Activated CD4-positive, CD25-positive, alpha-beta regulatory T cell treated with anti-CD3 and anti-CD28 coated beads, Interleukin-2, amount 50 U/mL, for 24 hours (primary cell): ENCODE measurements around the gene GZMB.
"Not testable (repeated sequence)": the region's sequence is repeated elsewhere in the genome, so short reads cannot be mapped to it uniquely, and the experiment has no call there.

Experiments
- ATAC-seq, 2 donors: fragments of 150-1000 bp; cut with Tn5 transposase; one replicate each; pipeline ENCODE4 v1.10.0; 2021; ENCODE audit warnings: mild to moderate bottlenecking in 1 of 2, moderate library complexity in 1 of 2

The GZMB gene, protein sequence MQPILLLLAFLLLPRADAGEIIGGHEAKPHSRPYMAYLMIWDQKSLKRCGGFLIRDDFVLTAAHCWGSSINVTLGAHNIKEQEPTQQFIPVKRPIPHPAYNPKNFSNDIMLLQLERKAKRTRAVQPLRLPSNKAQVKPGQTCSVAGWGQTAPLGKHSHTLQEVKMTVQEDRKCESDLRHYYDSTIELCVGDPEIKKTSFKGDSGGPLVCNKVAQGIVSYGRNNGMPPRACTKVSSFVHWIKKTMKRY

DNA sequence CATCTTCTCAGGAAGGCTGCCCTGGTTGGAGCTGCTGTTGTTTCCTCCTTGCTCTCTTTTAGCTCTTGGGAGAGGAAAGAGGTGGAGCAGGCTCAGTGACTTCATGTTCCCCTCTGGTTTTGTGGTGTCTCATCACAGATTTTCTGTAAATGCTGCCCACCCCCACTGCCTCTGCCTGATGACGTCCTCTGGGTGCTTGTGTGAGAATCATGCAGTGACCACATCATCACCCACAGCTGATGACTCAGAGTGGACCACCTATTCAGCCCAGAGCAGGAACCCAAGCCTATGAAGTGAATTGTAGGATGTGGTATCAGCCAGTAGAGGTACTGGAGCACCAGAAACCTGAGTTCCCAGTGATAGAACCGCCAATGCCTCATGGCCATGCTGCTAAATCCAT, at the start of gene GZMB:
Gene GZMB, minus strand, starts transcription at position 33 of the 400 bp plus-strand sequence. Its CDS starts 30 bp downstream, at position 3.
- peak; percentile 87 to 88 for ATAC-seq

DNA sequence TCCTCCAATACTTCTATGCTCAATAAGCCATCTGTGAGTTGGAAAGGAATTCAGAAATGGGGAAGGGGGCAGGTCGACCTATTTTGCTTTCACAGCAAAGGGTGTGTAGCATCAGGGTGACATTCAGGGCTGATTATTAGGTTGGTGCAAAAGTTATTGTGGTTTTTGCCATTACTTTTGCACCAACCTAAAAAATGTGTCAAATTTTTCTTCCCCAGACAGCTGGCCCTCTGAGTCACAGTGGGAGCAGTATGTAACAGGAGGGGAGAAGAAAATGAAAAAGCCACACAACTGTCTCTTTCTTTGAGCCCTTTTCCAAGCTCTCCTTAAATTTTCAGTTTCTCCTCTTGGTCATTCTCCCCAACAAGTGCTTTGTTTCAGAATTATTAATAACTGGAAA, 47.1 kb upstream of the GZMB start:
- no peak for ATAC-seq

DNA sequence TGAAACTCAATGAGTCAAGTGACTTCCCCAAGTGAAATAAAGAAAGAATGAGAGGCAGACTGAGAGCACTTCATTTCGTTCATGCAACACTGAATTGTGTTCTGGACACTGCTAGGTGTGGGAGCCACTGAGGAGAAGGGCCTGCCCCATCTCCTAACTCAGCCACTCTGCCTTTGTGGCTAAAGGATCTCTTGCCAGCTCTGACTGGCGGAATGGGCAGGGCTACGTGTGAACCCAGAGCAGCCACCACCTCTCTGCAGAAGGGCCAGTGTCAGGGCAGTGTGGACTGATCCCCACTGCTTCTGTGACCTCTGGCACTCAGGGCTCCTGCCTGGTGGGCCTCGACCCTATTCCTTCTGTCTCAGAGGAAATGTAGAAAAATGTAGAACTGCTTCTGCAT, 46.5 kb upstream of the GZMB start:
- ATAC-seq = no peak

DNA sequence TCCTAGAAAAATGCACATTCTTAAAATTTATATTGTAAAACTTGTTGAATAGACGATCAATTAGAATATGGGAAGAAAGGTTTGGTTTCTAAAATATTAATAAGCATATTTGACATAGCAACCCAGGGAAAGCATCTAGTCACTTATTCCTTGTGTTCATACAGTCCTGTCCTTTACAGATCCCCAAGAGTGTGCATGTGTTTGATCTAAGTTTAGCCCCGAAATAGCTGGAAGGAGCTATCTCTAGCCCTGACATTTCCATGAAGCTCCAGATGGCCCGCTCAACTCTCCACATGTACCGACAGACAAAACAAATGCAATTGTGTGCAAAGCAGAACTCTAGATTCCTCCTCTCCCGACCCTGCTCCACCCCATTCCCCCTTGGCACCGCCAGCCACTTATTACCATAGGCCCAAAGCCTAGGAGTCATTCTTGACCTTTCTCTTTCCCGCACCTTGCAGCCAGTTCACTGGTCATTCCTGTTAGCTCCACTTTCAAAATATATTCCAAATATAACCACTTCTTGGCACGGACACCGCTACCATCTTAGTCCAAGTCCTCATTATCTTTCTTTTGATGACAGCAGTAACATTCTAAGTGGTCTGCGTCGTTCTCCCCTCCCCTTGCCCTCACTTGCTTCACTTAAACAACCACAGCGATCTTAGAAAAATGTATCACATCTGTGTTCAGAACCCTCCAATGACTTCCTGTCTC, 45.4 kb upstream of the GZMB start:
- no peak for ATAC-seq

DNA sequence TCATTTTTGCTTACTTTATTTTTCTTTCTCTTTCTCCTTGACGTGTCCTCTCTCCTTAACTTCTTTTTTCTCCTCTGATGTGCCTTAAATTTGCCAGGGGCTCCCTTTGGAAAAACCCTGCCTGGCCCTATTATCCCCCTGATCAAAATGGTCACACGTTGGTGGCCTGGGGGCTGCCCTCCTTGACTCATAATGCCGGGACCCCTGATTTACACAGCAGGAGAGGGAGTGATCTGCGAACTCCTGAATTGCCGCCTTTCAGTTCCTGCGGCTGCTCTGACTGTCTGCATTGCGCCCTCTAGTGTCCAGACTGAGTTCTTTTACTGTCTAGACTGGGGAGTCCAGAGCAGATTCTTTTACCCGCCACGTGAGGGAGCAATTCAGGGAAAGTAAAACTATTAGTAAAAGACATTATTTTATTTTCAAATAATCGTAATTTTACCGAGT, 44.8 kb upstream of the GZMB start:
- ATAC-seq = peak; percentile 78

DNA sequence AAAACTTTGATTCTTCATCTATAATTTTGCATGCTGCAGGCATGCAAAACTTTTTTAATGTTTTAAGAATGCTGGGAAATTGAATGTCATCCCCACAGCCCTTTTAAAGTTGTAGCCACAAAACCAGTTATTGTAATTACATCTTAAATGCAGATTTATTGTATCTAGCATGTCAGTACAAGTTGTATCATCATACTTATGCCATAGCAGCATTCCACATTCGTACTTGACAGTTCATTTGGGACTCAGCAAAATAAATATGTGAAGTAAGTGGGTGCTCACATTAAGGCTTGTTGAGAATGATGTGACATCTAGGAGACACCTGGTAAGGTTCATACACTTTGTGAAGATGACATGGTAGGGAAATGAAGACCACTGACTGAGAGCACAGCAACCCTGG, 44.0 kb upstream of the GZMB start:
- no peak for ATAC-seq

DNA sequence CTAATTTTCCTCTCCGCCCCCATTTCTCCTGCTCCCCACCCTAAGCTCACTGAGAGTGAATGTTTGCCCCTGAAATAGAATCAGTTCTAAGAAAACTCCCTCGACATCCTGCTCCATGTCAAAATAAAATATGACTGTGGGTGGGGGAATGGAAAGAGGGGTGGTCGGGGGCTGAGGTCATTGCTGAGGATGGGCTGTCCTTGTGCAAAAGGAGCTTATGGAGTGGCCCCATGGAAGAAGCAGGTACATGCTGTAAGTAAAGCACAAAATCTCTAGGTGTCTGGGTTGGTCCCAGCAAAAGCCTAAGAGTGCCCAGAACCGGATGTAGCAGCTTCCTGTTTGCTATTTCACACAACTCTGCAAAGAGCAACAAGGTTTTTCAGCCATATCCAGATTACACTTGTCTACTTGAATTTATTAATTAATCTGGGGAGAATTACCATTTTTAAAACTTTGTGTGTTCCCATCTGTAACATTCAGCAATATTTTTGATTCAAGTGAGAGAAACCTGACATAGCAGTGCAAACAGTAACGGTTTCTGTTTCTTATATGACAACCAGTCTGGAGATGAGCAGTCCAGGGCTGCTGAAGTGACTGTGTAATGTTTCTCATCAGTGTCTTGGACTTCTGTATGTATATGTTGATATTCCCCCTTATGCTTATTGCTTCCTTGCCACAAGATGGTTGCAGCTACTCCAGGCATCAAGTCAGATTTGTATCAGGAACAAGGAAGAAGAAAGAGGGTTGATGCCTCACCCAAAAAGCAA, 40.4 kb upstream of the GZMB start:
- peak; percentile 51 to 62 for ATAC-seq

DNA sequence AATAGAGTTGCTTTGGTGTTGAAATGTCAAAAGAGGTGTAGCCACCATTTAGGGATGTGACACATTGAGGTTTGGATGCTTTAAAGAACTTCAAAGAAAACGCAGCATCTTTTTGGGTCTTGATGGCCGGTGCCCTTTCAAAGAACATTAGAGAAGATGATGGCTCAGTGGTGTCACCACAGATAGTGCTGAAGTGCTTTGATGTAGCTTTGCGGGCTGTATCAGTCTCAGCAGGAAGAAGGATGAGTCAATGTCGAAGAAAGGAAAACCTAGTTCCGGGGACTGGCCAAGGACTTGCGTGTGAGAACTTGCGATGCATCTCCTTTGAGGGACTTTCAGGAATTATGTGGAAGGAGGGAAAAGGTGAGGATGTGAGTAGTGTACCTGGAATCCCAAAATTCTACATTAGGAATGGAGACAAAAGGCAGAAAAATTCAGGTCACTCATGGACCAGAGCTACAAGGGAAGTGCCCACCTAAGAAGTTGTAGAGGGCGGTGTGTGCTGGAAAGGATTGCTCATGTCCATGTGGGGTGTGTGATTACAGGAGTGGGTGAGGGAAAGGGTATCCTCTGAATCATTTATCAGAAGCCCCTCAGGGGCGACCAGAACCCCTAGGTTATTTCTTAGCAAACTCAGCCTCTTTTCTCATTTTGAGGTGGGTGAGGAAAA, 39.7 kb upstream of the GZMB start:
- peak; percentile 93 to 94 for ATAC-seq

DNA sequence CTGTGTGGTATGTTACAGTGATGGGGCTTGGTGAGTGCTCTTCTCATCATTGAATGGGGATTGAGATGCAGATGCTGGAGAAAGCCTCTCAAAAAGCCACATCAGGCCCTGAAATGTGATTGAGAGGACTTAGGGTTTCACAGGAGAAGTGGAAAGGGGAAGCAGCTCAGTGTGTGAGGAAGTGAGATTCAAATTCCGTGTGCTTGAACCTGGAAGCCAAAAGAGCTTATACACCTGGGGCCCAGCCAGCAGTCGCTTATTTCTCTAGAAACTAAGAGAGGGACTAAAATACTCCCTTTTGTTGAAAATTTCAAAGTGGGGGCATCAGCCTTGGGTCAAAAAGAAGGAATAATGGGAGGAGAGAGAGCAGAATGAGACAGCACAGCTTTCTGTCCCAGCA, 39.1 kb upstream of the GZMB start:
- no peak for ATAC-seq

DNA sequence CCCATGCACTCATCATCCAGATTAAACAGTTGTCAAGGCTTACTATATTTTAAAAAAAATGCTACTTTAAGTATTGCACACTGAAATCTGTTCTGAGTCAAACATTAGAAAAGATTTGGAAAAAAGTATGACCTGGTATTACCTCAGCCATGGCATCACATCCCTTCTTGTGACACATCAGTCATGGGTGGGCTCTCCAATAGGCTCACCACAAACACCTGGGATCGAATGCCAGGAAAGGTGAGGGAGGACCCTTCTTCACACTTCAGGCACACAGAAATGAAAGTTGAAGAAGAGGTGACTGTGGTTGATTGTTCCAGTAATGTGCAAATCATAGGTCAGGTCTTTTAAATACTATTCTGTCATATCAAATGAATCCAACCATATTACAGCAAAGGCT, 36.6 kb upstream of the GZMB start:
- ATAC-seq = no peak

DNA sequence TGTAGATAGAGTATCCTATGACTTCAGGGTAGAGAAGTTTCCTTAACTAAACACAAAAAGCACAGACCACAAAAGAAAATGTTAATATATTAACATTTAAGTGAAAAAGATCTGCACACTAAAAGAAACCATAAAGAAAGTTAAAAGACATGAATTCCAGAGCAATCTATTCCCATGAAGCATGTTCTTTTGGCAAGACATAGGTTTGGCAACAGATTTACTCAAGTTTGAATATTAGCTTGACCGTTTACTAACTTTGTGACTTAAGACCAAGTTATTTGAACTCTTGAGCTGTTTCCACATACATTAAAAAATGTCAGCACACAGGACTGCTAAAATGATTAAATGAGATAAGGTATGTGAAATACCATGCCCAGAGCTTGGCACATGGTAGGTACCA, 35.7 kb upstream of the GZMB start:
- ATAC-seq = no peak

DNA sequence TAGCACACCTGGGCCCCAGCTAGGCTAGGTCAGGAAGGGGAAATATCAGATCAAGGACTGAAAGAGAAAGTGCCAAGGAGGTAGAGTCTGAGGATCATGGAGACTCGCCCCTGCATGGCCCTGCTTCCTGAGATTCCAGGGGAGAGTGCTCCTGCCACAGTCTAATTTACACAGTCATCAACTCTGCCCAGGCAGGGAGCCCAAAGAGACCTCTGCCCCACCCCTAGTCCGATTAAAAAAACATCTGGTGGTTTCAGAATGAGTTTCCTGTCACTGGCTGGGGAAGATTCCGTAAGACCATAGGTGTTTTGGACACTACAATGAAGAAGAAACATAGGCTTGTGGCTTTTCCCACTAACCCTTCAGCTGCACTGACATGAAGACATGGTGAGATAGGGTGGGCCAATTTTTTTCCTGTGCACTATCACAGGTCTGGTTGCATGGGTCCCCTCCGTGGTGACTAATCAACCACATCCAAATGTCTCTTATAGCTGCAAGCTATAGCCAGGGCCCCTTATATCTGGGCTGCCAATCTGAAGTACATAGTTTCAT, 31.5 kb upstream of the GZMB start:
- ATAC-seq = peak; percentile 78 to 86

DNA sequence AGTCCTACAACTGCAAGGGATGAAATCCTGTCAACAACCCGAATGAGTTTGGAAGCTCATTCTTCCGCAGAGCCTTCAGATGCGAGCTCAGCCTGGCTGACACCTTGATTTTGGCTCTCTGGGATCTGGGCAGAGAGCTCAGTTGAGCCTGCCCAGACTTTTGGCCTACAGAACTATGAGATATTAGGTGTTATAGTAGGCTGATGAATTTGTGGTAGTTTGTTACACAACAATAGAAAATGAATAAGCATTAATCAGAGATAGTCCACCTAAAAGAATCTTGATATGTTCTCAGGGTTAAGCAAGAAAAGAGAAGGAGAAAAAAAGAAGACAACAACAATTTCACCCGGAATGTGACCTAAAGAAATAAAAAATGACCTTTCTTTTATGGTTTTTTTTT, 30.4 kb upstream of the GZMB start:
- no peak for ATAC-seq

DNA sequence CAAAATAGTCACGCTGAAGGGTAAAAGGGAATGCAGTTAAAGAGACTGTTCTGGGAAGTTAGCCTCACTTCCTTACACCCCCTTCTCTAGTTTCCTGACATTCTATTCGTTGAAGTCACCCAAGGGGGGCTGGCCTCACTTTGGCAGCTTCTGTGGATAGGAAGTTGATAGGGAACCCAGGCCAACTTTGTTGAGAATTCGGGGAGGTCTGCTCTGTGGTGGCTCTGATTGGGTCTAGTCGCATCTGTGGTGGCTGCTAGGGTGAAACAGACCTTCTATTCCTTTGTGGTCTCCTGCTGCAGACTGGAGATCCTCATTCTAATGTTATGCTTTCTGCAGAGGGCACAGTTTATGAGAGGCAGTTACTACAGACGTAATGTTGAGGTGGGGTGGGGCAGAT, 28.8 kb upstream of the GZMB start:
- no peak for ATAC-seq

DNA sequence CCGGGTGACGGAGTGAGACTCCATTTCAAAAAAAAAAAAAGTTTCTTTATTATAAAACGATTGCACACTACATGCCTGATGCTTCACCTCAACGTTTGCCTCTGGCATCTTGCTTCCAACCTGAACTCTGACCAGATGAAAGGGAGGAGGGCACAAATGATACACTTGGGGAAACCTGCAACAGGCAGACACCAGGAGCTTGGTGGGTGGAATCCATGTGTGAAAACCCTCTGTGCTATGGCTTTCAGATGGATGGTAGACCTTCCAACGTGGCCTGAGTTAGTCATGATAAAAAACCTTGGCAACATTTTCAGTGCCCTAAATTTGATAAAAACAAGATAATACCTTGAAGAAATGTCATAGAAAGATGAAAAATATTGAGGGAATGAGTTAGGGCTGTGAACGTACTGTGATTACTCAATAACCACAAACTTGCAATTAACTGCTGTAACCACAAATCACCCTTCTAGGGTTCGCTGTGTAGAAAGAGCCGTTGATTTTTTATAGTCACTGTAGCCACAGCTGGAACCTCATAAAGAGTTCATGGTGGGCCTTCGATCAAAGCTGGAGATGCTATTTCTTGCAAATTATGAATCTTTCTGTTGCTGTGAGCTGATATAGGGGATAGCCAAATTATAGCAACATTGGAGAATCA, 26.1 kb upstream of the GZMB start:
- peak; percentile 71 to 80 for ATAC-seq

DNA sequence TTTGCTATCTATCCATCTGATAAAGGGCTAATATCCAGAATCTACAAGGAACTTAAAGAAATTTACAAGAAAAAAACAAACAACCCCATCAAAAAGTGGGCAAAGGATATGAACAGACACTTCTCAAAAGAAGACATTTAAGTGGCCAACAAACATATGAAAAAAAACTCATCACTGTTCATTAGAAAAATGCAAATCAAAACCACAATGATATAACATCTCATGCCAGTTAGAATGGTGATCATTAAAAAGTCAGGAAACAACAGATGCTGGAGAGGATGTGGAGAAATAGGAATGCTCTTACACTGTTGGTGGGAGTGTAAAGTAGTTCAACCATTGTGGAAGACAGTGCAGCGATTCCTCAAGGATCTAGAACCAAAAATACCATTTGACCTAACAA, 14.4 kb upstream of the GZMB start:
- ATAC-seq = not testable (repeated sequence)

DNA sequence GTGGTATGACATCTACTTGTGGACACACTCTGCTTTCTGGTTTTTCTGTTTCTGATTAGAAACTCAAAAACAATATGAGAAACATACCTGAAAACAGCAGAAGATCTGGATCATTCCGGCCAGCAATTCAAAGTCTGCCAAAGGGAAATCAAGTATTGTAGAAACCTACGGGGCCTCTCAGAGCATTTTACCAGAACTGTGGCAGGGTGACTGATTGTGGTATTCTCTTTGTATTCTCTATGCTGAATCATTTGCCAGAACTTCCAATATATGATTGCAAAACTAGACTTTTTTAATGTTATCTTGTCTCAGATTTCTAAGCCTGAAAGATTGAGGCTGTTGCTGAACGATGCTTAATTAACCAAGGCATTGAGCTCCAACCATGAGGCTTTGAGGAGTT, 5.9 kb upstream of the GZMB start:
- no peak for ATAC-seq

DNA sequence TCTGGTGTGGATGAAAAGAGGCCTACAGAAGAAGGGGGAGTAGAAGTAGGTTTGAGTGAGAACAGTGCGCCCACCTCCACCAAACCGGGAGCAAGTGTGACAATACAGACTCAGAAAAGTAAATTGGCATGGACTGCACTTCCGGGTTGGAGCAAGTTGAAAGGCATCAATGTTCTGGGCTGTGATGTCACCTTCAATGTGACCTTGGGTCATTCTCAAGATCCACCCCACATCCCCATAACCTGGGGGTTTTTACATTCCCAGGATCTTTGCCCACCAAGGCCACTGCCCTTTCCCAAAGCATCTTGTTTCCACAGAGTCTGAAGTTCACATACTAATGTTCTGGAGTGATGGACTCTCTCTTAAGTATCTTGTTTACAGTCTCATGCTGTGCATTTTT, 5.3 kb upstream of the GZMB start:
- ATAC-seq = no peak

DNA sequence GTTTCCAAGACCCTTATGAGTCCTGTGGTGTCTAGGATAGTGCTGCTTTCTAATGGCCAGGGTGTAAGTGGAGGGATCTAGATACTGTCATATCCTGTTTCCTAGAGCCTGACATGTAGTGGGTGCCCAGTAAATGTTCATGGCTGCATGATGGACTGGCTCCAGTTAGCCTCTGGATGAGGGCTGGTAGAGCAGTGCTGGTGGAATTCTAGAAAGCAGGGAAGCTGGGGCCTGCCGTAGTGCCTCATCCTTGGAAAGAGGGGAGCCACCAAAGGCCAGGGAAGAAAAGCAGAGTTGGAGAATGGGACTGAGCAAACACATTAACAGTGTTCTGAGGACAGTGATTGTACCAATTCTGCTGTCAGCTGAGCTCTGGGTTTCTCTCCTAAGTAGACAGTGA, 637 bp downstream of the GZMB start:
- ATAC-seq = no peak

DNA sequence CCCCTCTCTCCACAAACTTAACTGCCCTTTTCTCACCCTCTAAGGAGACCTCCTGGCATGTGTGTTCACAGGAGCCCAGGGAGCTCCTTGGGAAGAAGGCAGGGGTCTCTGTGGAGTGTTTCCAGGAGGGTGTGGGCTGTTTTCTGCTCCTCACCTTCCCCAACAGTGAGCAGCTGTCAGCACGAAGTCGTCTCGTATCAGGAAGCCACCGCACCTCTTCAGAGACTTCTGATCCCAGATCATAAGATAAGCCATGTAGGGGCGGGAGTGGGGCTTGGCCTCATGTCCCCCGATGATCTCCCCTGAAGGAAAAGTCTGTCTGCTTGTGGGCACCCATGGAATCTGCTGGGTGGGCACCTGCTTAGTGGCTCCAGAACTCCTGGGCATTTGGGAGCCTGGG, 1.2 kb downstream of the GZMB start:
- no peak for ATAC-seq

DNA sequence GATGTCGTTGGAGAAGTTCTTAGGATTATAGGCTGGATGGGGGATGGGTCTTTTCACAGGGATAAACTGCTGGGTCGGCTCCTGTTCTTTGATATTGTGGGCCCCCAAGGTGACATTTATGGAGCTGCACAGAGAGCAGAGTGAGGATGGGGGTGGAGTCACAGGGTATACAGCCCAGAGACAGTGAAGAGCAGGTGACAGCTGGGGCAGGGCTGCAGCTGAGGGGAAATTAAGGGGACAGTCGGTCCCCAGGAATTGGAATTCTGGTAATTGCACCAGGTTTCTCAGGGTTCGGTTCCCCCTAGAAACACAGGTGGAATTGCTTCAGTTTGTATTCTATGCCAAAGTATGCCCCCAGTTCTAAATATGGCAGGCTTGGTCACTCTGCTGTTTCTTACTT, 1.7 kb downstream of the GZMB start:
- no peak for ATAC-seq

DNA sequence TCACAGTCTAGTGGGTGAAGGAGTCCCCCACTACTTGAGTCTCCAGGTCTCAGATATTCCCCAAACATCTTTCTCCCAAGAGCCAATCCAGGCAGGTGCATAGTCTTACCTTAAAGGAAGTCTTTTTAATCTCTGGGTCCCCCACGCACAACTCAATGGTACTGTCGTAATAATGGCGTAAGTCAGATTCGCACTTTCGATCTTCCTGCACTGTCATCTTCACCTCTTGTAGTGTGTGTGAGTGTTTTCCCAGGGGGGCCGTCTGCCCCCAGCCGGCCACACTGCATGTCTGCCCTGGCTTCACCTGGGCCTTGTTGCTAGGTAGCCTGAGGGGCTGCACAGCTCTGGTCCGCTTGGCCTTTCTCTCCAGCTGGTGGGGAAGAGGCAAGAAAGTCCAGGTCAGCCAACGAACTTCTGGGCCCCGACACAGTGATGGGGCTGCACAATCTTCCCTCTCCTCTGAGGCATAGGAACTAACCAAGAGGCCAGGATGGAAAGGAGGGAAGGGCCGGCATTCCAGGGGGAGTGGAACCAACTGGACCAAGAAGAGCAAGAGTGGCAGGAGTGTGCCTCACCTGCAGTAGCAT, 2.1 kb downstream of the GZMB start:
- ATAC-seq = no peak
